Measurements from ENCODE around the gene BIVM. TPM values are rescaled to one million over a fixed set of nuclear protein-coding genes. Genes with fewer than 3 reads are reported as not detected.

BIVM gene
- polyA plus RNA-seq, 2 of the 4 experiments (the other 2 are of a cell fraction) = 7.4 to 14.7 TPM

DNA sequence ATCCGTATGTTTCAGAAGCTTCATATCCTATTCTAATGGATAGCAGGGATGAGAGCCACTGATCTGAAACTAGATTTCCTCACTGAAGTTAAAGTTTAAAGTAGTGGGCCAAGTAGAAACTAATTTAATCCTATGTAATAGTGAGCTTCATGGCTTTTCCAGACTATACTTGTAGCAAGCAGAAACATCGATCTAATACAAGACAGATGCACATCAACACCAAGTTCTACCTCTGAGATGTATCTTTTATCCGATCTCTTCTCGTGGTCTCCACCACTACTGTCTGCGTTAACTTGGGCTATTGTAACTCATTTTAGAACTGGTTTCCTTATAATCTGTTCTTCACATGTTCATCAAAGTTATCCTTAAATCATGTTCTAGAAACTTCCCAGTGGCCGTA lies 50.0 kb downstream of the BIVM start:
- no peak overlapping the region for H3K4me2 ChIP-seq
- DNase-seq (ENCODE audit: low read depth in 1 of 2, low spot score in 1 of 2) = no peak
- no peaks in the 10 kb centered on the region for H3K9me3 ChIP-seq
- ATAC-seq = no peak
- no peak overlapping the region for H3K27ac ChIP-seq
- H3K4me3 ChIP-seq = no peak overlapping the region
- ChIA-PET CTCF (no interaction called here), POLR2A (no interaction called here)
- TF ChIP-seq HOXA7 (CRISPR knock-in tag; IDR thresholded peaks at IDR 0.05) (no peak), KDM1A (IDR thresholded peaks at IDR 0.05; ENCODE audit: low read depth) (no peak), RCOR1 (IDR thresholded peaks at IDR 0.05; ENCODE audit: low read depth, low read length) (no peak), TFCP2L1 (CRISPR knock-in tag; IDR thresholded peaks at IDR 0.05) (no peak)
- H3K4me1 ChIP-seq = peaks cover 8% of the 10 kb centered on the region; the same call in 1 of the 3 replicates
- FAIRE-seq = no peak
- 96% methylated on average over 6 of the region's 6 CpGs for WGBS (ENCODE audit: missing lambda C conversion rate)

DNA sequence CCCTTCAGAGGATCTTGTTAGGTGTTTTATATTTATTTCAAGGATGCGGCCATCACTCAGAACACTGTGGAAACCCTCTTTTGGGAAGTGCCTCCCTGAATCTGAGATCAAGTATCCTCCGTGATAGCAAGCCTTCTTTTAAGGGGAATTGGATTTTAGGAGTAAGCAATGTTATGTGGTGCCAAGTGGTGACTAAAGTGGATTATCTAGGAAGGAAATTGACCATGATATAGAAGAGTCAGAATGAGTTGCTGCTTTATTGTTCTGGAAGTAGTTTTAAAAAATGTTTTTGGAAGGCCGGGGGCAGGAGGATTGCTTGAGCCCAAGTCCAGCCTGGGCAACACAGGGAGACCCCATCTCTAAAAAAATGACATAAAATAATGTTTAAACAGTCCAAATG lies 53.6 kb downstream of the BIVM start:
- Histone ChIP-seq H3K4me2 (no peak overlapping the region), H3K4me3 (no peak overlapping the region), H3K4me1 (peaks cover 4% of the 10 kb centered on the region; the same call in 1 of the 3 replicates), H3K27ac (no peak overlapping the region), H3K9me3 (no peaks in the 10 kb centered on the region)
- no peak for TF ChIP-seq ZSCAN20 (CRISPR knock-in tag; IDR thresholded peaks at IDR 0.05)
- TF ChIP-seq, protein P1, sequence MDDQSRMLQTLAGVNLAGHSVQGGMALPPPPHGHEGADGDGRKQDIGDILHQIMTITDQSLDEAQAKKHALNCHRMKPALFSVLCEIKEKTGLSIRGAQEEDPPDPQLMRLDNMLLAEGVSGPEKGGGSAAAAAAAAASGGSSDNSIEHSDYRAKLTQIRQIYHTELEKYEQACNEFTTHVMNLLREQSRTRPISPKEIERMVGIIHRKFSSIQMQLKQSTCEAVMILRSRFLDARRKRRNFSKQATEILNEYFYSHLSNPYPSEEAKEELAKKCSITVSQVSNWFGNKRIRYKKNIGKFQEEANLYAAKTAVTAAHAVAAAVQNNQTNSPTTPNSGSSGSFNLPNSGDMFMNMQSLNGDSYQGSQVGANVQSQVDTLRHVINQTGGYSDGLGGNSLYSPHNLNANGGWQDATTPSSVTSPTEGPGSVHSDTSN (IDR thresholded peaks at IDR 0.05) = no peak
- TF ChIP-seq, protein P2, sequence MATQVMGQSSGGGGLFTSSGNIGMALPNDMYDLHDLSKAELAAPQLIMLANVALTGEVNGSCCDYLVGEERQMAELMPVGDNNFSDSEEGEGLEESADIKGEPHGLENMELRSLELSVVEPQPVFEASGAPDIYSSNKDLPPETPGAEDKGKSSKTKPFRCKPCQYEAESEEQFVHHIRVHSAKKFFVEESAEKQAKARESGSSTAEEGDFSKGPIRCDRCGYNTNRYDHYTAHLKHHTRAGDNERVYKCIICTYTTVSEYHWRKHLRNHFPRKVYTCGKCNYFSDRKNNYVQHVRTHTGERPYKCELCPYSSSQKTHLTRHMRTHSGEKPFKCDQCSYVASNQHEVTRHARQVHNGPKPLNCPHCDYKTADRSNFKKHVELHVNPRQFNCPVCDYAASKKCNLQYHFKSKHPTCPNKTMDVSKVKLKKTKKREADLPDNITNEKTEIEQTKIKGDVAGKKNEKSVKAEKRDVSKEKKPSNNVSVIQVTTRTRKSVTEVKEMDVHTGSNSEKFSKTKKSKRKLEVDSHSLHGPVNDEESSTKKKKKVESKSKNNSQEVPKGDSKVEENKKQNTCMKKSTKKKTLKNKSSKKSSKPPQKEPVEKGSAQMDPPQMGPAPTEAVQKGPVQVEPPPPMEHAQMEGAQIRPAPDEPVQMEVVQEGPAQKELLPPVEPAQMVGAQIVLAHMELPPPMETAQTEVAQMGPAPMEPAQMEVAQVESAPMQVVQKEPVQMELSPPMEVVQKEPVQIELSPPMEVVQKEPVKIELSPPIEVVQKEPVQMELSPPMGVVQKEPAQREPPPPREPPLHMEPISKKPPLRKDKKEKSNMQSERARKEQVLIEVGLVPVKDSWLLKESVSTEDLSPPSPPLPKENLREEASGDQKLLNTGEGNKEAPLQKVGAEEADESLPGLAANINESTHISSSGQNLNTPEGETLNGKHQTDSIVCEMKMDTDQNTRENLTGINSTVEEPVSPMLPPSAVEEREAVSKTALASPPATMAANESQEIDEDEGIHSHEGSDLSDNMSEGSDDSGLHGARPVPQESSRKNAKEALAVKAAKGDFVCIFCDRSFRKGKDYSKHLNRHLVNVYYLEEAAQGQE (IDR thresholded peaks at IDR 0.05) = no peak
- TF ChIP-seq, protein P3, sequence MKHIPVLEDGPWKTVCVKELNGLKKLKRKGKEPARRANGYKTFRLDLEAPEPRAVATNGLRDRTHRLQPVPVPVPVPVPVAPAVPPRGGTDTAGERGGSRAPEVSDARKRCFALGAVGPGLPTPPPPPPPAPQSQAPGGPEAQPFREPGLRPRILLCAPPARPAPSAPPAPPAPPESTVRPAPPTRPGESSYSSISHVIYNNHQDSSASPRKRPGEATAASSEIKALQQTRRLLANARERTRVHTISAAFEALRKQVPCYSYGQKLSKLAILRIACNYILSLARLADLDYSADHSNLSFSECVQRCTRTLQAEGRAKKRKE (CRISPR knock-in tag; IDR thresholded peaks at IDR 0.05; ENCODE audit: low read depth) = no peak
- TF ChIP-seq CEBPB (IDR thresholded peaks at IDR 0.05) = no peak
- no peak for TF ChIP-seq BHLHE40 (IDR thresholded peaks at IDR 0.05; ENCODE audit: low read depth, low read length)
- no peak for TF ChIP-seq FOSL2 (IDR thresholded peaks at IDR 0.05)
- TF ChIP-seq FOSL2 (CRISPR knock-in tag; IDR thresholded peaks at IDR 0.05) = no peak
- no peak for TF ChIP-seq MAFK (IDR thresholded peaks at IDR 0.05; ENCODE audit: partially characterized antibody)
- TF ChIP-seq CBX8 (IDR thresholded peaks at IDR 0.05) = no peak
- no peak for TF ChIP-seq JUNB (IDR thresholded peaks at IDR 0.05)
- TF ChIP-seq EP300 (IDR thresholded peaks at IDR 0.05) = no peak
- TF ChIP-seq SMC3 (IDR thresholded peaks at IDR 0.05) = no peak
- TF ChIP-seq HEYL (CRISPR knock-in tag; IDR thresholded peaks at IDR 0.05) = no peak
- TF ChIP-seq FOSB (CRISPR knock-in tag; IDR thresholded peaks at IDR 0.05) = no peak
- no peak for TF ChIP-seq KDM1A (IDR thresholded peaks at IDR 0.05; ENCODE audit: low read depth)
- TF ChIP-seq ZFP36 (IDR thresholded peaks at IDR 0.05; ENCODE audit: borderline replicate concordance, partially characterized antibody) = no peak
- CTCF ChIA-PET = no interaction called here
- ATAC-seq (no peak), FAIRE-seq (no peak), DNase-seq (ENCODE audit: low read depth in 1 of 2, low spot score in 1 of 2) (no peak)
- 95% methylated on average over 3 of the region's 3 CpGs for WGBS (ENCODE audit: missing lambda C conversion rate)
- POLR2A ChIA-PET = no interaction called here

DNA sequence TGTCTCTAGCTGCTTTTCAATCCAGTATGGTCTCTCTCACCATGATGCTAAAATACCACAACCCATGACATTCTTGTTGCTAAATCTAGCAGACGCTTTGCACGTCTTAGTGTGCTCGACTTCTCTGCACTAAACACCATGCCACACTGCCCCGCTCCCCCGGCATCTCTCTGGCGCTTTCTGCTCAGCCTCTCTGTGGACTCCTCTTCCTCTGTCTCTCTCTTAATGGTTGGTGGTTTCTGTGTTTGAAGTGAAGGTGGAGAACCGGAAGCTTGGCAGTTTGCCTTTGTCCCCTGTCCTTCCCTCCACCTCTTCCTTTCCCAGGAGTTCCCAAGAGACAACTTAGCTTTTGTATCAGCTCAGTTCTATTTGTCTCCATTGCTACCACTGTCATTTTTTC lies 55.8 kb downstream of the BIVM start:
- Histone ChIP-seq H3K4me1 (no peaks in the 10 kb centered on the region), H3K4me2 (no peak overlapping the region), H3K4me3 (no peak overlapping the region), H3K9me3 (no peaks in the 10 kb centered on the region), H3K27ac (no peak overlapping the region)
- 92% methylated on average over 7 of the region's 7 CpGs for WGBS (ENCODE audit: missing lambda C conversion rate)
- CTCF ChIA-PET = interaction anchor here (1.0 to 1.1 kb wide), 2 partner anchors 9 to 16 kb away, joined by 4 to 5 read pairs; partner anchors contain the start of gene ERCC5
- ATAC-seq (no peak), FAIRE-seq (no peak), DNase-seq (ENCODE audit: low read depth in 1 of 2, low spot score in 1 of 2) (no peak)
- TF ChIP-seq EP300 (IDR thresholded peaks at IDR 0.05) (no peak), CBX8 (IDR thresholded peaks at IDR 0.05) (no peak), JUN (IDR thresholded peaks at IDR 0.05) (no peak), JUNB (IDR thresholded peaks at IDR 0.05) (no peak), TP53 (CRISPR knock-in tag; IDR thresholded peaks at IDR 0.05) (no peak), NPAS2 (CRISPR knock-in tag; IDR thresholded peaks at IDR 0.05; ENCODE audit: borderline replicate concordance) (no peak), FOSB (CRISPR knock-in tag; IDR thresholded peaks at IDR 0.05) (no peak)
- POLR2A ChIA-PET = no interaction called here

Data from A549 (cell line).